ENCODE measurements around the gene EPHB2. TPM values are rescaled to one million over a fixed set of nuclear protein-coding genes. Genes with fewer than 3 reads are reported as not detected.

The EPHB2 gene
- total and polyA plus RNA-seq, 2 of the 13 experiments (the other 11 are each of a cell fraction or from before 2014, with no cell fraction given): 0.03 to 0.11 TPM

DNA sequence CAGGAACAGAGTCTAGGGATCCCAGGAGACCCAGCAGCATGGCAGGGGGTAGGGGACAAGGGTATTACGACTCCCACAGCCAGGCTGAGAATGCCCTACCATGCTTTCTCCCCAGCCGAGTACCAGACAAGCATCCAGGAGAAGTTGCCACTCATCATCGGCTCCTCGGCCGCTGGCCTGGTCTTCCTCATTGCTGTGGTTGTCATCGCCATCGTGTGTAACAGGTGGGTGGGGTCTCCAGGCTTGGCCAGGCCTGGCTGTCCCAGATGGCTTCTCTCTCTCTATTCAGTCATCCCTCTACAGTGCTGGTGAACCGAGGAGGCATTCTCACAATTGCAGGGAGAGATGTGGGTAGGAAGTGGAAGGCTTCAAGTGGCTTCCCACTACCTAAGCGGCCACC is 184.7 kb downstream of the EPHB2 start (continued):
- TF ChIP-seq, protein P1, sequence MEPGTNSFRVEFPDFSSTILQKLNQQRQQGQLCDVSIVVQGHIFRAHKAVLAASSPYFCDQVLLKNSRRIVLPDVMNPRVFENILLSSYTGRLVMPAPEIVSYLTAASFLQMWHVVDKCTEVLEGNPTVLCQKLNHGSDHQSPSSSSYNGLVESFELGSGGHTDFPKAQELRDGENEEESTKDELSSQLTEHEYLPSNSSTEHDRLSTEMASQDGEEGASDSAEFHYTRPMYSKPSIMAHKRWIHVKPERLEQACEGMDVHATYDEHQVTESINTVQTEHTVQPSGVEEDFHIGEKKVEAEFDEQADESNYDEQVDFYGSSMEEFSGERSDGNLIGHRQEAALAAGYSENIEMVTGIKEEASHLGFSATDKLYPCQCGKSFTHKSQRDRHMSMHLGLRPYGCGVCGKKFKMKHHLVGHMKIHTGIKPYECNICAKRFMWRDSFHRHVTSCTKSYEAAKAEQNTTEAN (CRISPR knock-in tag; conservative IDR thresholded peaks at IDR 0.05): no peak
- TF ChIP-seq TBL1XR1 (IDR thresholded peaks at IDR 0.05; ENCODE audit: borderline replicate concordance, low read length, partially characterized antibody): no peak
- no peak for TF ChIP-seq SRY (CRISPR knock-in tag; IDR thresholded peaks at IDR 0.05)
- no peak for TF ChIP-seq ZNF652 (CRISPR knock-in tag; IDR thresholded peaks at IDR 0.05; ENCODE audit: borderline replicate concordance, low read depth)

DNA sequence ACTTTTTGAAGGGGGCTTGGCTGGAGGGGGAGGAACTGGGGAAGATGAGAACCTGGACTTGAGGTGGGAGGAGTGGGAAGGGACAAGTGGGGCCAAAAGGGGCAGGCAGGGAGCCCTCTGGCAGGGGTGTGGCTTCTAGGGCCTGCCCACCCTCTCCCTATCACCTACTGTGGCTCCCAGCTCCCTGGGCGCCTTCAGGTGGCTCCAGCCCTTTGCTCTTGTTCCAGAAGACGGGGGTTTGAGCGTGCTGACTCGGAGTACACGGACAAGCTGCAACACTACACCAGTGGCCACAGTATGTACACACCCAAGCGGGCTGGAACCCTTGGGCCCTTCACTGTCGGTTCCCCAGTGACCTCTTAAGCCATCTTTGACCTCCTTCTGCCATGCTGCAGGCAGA is 185.5 kb downstream of the EPHB2 start:
- in situ Hi-C loops (cut with HindIII; ENCODE audit: extremely low pct_ligation_motif_present, low pct_unique_long_range_greater_than_20kb): loop anchor here (25.0 kb wide), 1 partner anchor 184 kb away; the partner anchor contains the start of gene EPHB2
- ChIA-PET POLR2A (no interaction called here), CTCF (ENCODE audit: low intra/inter-chr PET ratio, low total read pairs) (no interaction called here)
- H3K4me1 ChIP-seq (ENCODE audit: insufficient read depth, low read length): no peaks in the 10 kb centered on the region
- no peaks in the 10 kb centered on the region for H4K20me1 ChIP-seq (ENCODE audit: insufficient read depth, low read length)
- intact Hi-C loops (cut with micrococcal nuclease; ENCODE audit: unreplicated experiment): no loop called here
- FAIRE-seq: no peak
- no peak overlapping the region for H3K27ac ChIP-seq (ENCODE audit: extremely low read length, insufficient read depth, low read length)
- peaks cover 0 to 4% of the 10 kb centered on the region in 2 experiments; a peak in 2 of 5 replicates for H3K27me3 ChIP-seq (ENCODE audit: control insufficient read depth in 1 of 2, insufficient read depth in 2 of 2, low read length in 2 of 2)
- no peak for ATAC-seq
- no peaks in the 10 kb centered on the region for H3K9me3 ChIP-seq (ENCODE audit: low read length)
- H3K9ac ChIP-seq (ENCODE audit: insufficient read depth, low read depth, low read length): no peak overlapping the region
- no peak for DNase-seq (ENCODE audit: low spot score)
- no peak overlapping the region for H3K4me3 ChIP-seq (replicated peaks in 1 of 3; ENCODE audit: insufficient read depth in 1 of 3, low read depth in 2 of 3, low read length in 3 of 3)
- WGBS (ENCODE audit: low lambda C conversion rate): no CpG with 5 or more reads among the region's 7 CpGs
- no TSS peak for BruUV-seq (replicated peaks)
- no peaks in the 10 kb centered on the region for H3K79me2 ChIP-seq (ENCODE audit: insufficient read depth, low read length)
- no peaks in the 10 kb centered on the region for H3K36me3 ChIP-seq (replicated peaks in 1 of 2; ENCODE audit: control insufficient read depth in 1 of 2, insufficient read depth in 2 of 2, low read length in 2 of 2)
- no peak overlapping the region for H3K4me2 ChIP-seq (ENCODE audit: low read depth, low read length)
- no peak overlapping the region for H2AFZ ChIP-seq (ENCODE audit: low read length)
- TF ChIP-seq, protein P2, sequence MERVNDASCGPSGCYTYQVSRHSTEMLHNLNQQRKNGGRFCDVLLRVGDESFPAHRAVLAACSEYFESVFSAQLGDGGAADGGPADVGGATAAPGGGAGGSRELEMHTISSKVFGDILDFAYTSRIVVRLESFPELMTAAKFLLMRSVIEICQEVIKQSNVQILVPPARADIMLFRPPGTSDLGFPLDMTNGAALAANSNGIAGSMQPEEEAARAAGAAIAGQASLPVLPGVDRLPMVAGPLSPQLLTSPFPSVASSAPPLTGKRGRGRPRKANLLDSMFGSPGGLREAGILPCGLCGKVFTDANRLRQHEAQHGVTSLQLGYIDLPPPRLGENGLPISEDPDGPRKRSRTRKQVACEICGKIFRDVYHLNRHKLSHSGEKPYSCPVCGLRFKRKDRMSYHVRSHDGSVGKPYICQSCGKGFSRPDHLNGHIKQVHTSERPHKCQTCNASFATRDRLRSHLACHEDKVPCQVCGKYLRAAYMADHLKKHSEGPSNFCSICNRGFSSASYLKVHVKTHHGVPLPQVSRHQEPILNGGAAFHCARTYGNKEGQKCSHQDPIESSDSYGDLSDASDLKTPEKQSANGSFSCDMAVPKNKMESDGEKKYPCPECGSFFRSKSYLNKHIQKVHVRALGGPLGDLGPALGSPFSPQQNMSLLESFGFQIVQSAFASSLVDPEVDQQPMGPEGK (CRISPR knock-in tag; IDR thresholded peaks at IDR 0.05): no peak
- TF ChIP-seq IKZF1 (IDR thresholded peaks at IDR 0.05): no peak
- TF ChIP-seq, protein P3, sequence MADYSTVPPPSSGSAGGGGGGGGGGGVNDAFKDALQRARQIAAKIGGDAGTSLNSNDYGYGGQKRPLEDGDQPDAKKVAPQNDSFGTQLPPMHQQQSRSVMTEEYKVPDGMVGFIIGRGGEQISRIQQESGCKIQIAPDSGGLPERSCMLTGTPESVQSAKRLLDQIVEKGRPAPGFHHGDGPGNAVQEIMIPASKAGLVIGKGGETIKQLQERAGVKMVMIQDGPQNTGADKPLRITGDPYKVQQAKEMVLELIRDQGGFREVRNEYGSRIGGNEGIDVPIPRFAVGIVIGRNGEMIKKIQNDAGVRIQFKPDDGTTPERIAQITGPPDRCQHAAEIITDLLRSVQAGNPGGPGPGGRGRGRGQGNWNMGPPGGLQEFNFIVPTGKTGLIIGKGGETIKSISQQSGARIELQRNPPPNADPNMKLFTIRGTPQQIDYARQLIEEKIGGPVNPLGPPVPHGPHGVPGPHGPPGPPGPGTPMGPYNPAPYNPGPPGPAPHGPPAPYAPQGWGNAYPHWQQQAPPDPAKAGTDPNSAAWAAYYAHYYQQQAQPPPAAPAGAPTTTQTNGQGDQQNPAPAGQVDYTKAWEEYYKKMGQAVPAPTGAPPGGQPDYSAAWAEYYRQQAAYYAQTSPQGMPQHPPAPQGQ (CRISPR knock-in tag; IDR thresholded peaks at IDR 0.05; ENCODE audit: borderline replicate concordance): no peak
- TF ChIP-seq, protein P4, sequence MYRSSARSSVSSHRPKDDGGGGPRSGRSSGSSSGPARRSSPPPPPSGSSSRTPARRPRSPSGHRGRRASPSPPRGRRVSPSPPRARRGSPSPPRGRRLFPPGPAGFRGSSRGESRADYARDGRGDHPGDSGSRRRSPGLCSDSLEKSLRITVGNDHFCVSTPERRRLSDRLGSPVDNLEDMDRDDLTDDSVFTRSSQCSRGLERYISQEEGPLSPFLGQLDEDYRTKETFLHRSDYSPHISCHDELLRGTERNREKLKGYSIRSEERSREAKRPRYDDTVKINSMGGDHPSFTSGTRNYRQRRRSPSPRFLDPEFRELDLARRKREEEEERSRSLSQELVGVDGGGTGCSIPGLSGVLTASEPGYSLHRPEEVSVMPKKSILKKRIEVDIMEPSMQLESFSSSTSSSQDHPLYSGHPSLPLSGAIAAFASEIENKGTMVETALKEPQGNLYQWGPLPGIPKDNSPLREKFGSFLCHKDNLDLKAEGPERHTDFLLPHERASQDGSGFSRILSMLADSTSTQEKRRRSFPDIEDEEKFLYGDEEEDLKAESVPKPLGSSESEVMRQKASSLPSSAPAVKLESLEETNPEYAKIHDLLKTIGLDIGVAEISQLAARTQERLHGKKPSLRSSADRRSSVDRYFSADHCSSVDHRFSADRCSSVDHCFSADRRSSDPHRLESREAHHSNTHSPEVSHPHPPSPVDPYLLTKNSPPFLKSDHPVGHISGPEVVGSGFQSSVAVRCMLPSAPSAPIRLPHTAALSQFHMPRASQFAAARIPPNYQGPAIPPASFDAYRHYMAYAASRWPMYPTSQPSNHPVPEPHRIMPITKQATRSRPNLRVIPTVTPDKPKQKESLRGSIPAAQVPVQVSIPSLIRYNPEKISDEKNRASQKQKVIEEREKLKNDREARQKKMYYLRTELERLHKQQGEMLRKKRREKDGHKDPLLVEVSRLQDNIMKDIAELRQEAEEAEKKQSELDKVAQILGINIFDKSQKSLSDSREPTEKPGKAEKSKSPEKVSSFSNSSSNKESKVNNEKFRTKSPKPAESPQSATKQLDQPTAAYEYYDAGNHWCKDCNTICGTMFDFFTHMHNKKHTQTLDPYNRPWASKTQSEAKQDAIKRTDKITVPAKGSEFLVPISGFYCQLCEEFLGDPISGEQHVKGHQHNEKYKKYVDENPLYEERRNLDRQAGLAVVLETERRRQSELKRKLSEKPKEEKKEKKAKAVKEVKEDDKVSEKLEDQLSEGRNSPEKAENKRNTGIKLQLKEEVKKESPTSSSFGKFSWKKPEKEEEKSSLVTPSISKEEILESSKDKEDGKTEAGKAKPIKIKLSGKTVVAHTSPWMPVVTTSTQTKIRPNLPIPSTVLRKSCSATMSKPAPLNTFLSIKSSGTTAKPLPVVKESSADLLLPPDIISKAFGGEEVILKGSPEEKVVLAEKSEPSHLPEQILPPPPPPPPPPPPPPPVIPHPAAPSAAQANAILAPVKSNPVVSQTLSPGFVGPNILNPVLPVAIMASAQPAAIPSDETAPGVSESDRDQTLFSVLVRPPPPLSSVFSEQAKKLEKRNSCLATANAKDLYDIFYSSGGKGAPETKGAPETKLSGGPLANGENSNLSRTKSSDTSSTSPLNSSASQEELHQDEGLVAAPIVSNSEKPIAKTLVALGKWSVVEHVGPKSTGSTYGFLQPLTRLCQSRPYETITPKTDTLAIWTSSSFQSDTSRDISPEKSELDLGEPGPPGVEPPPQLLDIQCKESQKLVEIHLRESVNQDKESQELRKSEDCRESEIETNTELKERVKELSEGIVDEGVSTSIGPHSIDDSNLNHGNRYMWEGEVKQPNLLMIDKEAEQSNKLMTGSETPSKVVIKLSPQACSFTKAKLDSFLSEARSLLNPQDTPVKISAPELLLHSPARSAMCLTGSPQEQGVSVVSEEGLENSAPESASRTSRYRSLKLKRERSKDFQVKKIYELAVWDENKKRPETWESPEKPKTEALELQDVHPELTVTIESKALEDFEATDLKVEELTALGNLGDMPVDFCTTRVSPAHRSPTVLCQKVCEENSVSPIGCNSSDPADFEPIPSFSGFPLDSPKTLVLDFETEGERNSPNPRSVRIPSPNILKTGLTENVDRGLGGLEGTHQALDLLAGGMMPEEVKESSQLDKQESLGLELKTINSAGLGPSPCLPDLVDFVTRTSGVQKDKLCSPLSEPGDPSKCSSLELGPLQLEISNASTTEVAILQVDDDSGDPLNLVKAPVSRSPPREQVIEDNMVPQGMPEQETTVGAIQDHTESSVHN (CRISPR knock-in tag; IDR thresholded peaks at IDR 0.05): no peak

All from HepG2 (cell line).